MG63 (cell line): ENCODE measurements around the gene CENPV. TPM values are rescaled to one million over a fixed set of nuclear protein-coding genes. Genes with fewer than 3 reads are reported as not detected.

Experiments
- DNase-seq: peaks from one replicate; pipeline ENCODE4 v3.0.0-alpha.2; 2020
- H3K27me3 ChIP-seq: fragments of 250-450 bp; sonication (Bioruptor Pico); 2 replicates; pipeline ENCODE4 v1.5.1; 2020; ENCODE audit warnings: mild to moderate bottlenecking, moderate library complexity
- H3K36me3 ChIP-seq: fragments of 250-450 bp; sonication (Bioruptor Pico); 2 replicates; pipeline ENCODE4 v1.5.1; 2020; ENCODE audit warnings: mild to moderate bottlenecking, moderate library complexity
- H3K4me3 ChIP-seq: fragments of 250-450 bp; sonication (Bioruptor Pico); 2 replicates; pipeline ENCODE4 v1.5.1; 2020; ENCODE audit warnings: mild to moderate bottlenecking, moderate library complexity
- H3K9me3 ChIP-seq: fragments of 250-450 bp; sonication (Bioruptor Pico); 2 replicates; pipeline ENCODE4 v1.5.1; 2020; ENCODE audit warnings: mild to moderate bottlenecking, moderate library complexity
- total RNA-seq: library from RNA; depleted of rRNA; stranded (reverse); fragments of >200 nt; shearing (Covaris generic); gene quantifications from 2 replicates; pipeline ENCODE4 v1.2.3, GENCODE V29; 2014; ENCODE audit warnings: low replicate concordance

CENPV gene
- total RNA-seq, 1 experiment from 2014 or later = 52.5 TPM

- Histone ChIP-seq H3K4me3 (no peak overlapping the region), H3K27me3 (no peaks in the 10 kb centered on the region), H3K36me3 (no peaks in the 10 kb centered on the region), H3K9me3 (no peaks in the 10 kb centered on the region)
- peak; percentile 62 for DNase-seq
Measured at GRCh38 chr17:16374146-16374938, 21.1 kb upstream of the CENPV start.

- Histone ChIP-seq H3K27me3 (no peaks in the 10 kb centered on the region), H3K9me3 (no peaks in the 10 kb centered on the region), H3K36me3 (no peaks in the 10 kb centered on the region), H3K4me3 (no peak overlapping the region)
- no peak for DNase-seq
Measured at GRCh38 chr17:16371742-16372141, 18.5 kb upstream of the CENPV start.

DNA sequence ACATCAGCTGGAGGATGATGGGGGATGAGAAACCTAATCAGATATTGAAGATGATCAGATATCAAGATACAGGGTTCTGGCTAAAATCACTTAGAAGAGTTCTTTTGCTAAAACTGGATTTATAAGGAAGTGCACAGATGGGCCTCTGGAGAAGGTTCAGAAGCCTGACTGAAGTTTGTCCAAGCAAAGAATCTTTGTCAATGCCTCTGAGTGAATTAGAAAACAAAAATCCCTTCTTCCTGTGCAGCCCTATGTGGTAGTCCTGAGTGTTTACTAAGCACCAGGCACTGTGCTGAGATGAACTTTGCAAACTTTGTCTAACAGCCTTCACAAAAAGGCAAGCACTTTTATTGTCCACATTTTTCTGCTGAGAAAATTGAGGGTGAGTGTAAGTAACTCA lies 11.4 kb upstream of the CENPV start:
- H3K36me3 ChIP-seq = no peaks in the 10 kb centered on the region
- H3K27me3 ChIP-seq = no peaks in the 10 kb centered on the region

GRCh38 chr17:16363749-16364536 lies 10.7 kb upstream of the CENPV start:
- H3K4me3 ChIP-seq = no peak overlapping the region
- no peaks in the 10 kb centered on the region for H3K27me3 ChIP-seq
- H3K9me3 ChIP-seq = no peaks in the 10 kb centered on the region
- H3K36me3 ChIP-seq = no peaks in the 10 kb centered on the region
- peak; percentile 52 for DNase-seq

More for the DNA sequence above, 11.4 kb upstream of the CENPV start:
- Histone ChIP-seq H3K9me3 (no peaks in the 10 kb centered on the region), H3K4me3 (no peak overlapping the region)
- no peak for DNase-seq

- no peaks in the 10 kb centered on the region for H3K36me3 ChIP-seq
- H3K27me3 ChIP-seq = no peaks in the 10 kb centered on the region
- H3K9me3 ChIP-seq = no peaks in the 10 kb centered on the region
- DNase-seq = no peak
- no peak overlapping the region for H3K4me3 ChIP-seq
Measured at GRCh38 chr17:16361874-16362273, 8.6 kb upstream of the CENPV start.

GRCh38 chr17:16358394-16358793 lies 5.1 kb upstream of the CENPV start:
- H3K4me3 ChIP-seq = no peak overlapping the region
- DNase-seq = no peak
- no peaks in the 10 kb centered on the region for H3K36me3 ChIP-seq

GRCh38 chr17:16354585-16354984 lies 1.3 kb upstream of the CENPV start:
- Histone ChIP-seq H3K4me3 (no peak overlapping the region), H3K9me3 (no peaks in the 10 kb centered on the region), H3K36me3 (no peaks in the 10 kb centered on the region), H3K27me3 (no peaks in the 10 kb centered on the region)
- no peak for DNase-seq

More at GRCh38 chr17:16358394-16358793, 5.1 kb upstream of the CENPV start:
- H3K9me3 ChIP-seq = no peaks in the 10 kb centered on the region
- H3K27me3 ChIP-seq = no peaks in the 10 kb centered on the region

GRCh38 chr17:16352667-16353316 lies 477 bp downstream of the CENPV start:
- H3K4me3 ChIP-seq = peak overlapping the region; percentile 56
- H3K27me3 ChIP-seq = no peaks in the 10 kb centered on the region
- no peaks in the 10 kb centered on the region for H3K36me3 ChIP-seq
- no peaks in the 10 kb centered on the region for H3K9me3 ChIP-seq
- peak; percentile 25 for DNase-seq

DNA sequence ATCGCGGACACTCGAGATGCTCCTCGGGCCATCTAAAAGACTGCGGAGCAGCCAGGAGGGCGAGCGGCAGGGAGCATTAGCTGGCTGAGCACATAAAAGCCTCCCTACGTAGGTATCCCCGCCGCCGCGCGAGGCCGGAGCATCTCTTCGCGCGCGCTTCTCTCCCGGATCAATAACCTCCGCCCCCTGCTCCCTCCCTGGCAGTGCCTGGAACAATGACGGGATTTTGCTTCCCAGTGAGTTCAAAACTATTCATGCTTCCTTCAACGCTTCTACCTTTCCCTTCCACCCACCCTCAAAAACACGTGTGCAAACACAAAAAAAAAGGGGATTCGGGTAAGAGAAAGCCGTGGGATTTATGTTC lies 984 bp downstream of the CENPV start:
- Histone ChIP-seq H3K4me3 (peak overlapping the region; percentile 56), H3K27me3 (no peaks in the 10 kb centered on the region), H3K36me3 (no peaks in the 10 kb centered on the region), H3K9me3 (no peaks in the 10 kb centered on the region)
- peak; percentile 43 for DNase-seq

GRCh38 chr17:16351831-16352230 lies 1.4 kb downstream of the CENPV start:
- Histone ChIP-seq H3K36me3 (no peaks in the 10 kb centered on the region), H3K4me3 (peak overlapping the region; percentile 56), H3K27me3 (no peaks in the 10 kb centered on the region), H3K9me3 (no peaks in the 10 kb centered on the region)
- no peak for DNase-seq

GRCh38 chr17:16349431-16349830 lies 3.8 kb downstream of the CENPV start:
- Histone ChIP-seq H3K9me3 (no peaks in the 10 kb centered on the region), H3K4me3 (no peak overlapping the region), H3K27me3 (no peaks in the 10 kb centered on the region), H3K36me3 (no peaks in the 10 kb centered on the region; the same call in 1 of the 2 replicates)
- no peak for DNase-seq

DNA sequence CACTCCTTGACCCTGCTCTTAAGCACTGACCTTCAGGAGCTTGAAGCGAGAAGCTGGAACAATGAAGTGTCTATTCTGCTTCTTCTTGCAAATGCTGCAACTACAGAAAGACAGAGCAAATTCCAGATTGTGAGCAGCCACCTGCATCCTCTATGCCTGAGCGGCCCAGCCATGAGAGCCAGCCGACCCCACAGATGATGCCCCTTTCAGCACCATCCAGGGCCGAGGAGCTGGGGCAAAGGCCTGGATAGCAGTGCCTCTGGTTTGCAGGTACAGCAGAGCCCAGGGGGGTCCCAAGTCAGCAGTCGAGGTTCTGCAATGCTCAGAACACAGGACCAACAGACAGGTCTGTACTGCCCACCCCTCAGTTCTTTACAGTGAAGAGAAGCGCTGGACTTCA lies 4.7 kb downstream of the CENPV start:
- no peaks in the 10 kb centered on the region for H3K27me3 ChIP-seq
- no peak for DNase-seq
- H3K4me3 ChIP-seq = no peak overlapping the region
- peaks cover 4% of the 10 kb centered on the region; the same call in 1 of the 2 replicates for H3K36me3 ChIP-seq
- no peaks in the 10 kb centered on the region for H3K9me3 ChIP-seq

GRCh38 chr17:16346721-16347271 lies 6.5 kb downstream of the CENPV start:
- Histone ChIP-seq H3K9me3 (no peaks in the 10 kb centered on the region), H3K4me3 (no peak overlapping the region), H3K27me3 (no peaks in the 10 kb centered on the region), H3K36me3 (peaks cover 4% of the 10 kb centered on the region; the same call in 1 of the 2 replicates)
- DNase-seq = no peak

- no peak overlapping the region for H3K4me3 ChIP-seq
- no peaks in the 10 kb centered on the region for H3K27me3 ChIP-seq
- DNase-seq = no peak
- H3K9me3 ChIP-seq = no peaks in the 10 kb centered on the region
- peaks cover 4% of the 10 kb centered on the region; the same call in 1 of the 2 replicates for H3K36me3 ChIP-seq
Measured at GRCh38 chr17:16345565-16345964, 7.7 kb downstream of the CENPV start.

- no peak overlapping the region for H3K4me3 ChIP-seq
- H3K36me3 ChIP-seq = peaks cover 4% of the 10 kb centered on the region; the same call in 1 of the 2 replicates
- H3K27me3 ChIP-seq = no peaks in the 10 kb centered on the region
- H3K9me3 ChIP-seq = no peaks in the 10 kb centered on the region
- no peak for DNase-seq
Measured at GRCh38 chr17:16343569-16343968, 9.7 kb downstream of the CENPV start.

DNA sequence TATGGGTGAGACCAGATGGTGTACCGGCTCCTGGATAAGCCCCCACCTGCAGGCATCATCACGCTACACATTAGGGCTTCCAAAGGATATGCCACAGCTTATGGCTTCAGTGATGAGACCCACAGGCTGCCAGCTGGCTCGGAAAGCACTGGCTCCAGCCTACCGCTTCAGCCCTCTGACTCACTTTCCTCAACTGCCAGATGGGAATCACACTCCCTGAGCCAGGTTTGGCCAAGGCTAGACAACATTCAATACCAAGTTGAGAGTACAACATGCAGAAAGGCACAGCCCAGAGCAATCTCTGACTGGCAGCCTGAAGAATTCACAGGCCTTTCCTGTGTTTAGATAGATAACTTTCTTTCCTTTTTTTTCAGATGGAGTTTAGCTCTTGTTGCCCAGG lies 10.3 kb downstream of the CENPV start:
- Histone ChIP-seq H3K4me3 (no peak overlapping the region), H3K27me3 (no peaks in the 10 kb centered on the region), H3K9me3 (no peaks in the 10 kb centered on the region), H3K36me3 (peaks cover 4% of the 10 kb centered on the region; the same call in 1 of the 2 replicates)
- DNase-seq = peak; percentile 93

- Histone ChIP-seq H3K27me3 (no peaks in the 10 kb centered on the region), H3K9me3 (no peaks in the 10 kb centered on the region), H3K4me3 (no peak overlapping the region), H3K36me3 (peaks cover 4% of the 10 kb centered on the region; the same call in 1 of the 2 replicates)
- no peak for DNase-seq
Measured at GRCh38 chr17:16339959-16340358, 13.3 kb downstream of the CENPV start.
